Subcutaneous adipose tissue (tissue), 4 donors: ENCODE measurements around the gene RAD51B. TPM values are rescaled to one million over a fixed set of nuclear protein-coding genes. Genes with fewer than 3 reads are reported as not detected.

Experiments
- total RNA-seq, 4 donors: library from RNA; depleted of rRNA; stranded (reverse); fragments of >200 nt; gene quantifications; one replicate each; pipeline ENCODE4 v1.1.0, GENCODE V29; 2016
- TF ChIP-seq, protein P1 (sequence below): fragments of 450-650 bp; IDR thresholded peaks from one replicate; pipeline ENCODE4 v1.5.1; 2016; ENCODE audit warnings: low read depth, mild to moderate bottlenecking, control low read depth, antibody characterized with exemption, moderate library complexity

Gene RAD51B
- total RNA-seq, 4 donors from 2014 or later, result 9.7 to 24.1 (median 16.7) TPM

DNA sequence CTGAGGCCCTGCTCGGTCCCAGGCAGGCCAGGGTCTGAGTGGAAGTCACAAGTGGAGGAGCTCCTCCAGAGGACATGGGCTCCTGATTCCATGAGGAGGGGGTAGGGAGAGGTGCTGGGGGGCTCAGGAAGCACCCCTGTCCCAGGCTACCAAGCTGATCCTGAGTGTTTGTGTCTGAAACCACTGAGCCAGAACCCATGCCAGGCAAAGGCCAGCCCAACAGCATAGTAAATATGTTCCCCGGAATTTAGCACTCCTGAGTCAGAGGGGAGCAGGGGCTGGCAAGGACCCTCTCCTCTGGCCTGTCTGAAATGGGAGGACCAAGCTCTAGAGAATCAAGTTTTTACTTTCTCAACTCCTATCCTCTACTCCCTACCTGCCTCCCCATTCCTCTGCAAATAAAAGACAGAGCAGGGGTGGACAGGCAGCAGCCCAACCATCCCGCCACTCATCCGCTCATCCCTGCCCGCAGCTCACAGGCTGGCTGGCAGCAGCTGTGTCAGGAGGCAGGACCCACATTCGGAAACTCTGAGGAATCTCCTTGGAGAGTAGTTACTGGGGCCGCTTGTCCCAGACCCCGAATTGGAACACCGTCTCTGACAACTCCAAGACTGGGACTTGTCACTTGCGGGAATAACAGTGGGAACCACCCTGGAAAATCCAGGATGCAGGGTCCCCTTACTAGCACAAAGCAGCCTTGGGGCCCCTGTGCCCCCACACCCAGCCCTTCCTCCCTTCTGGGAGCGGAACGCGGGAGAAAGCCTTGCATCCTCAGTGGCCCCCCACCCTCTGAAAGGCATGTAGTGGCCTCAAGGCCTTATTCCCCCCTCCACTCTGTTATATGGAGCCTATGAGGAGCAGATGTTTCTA lies 870.7 kb downstream of the RAD51B start:
- TF ChIP-seq, protein P1, sequence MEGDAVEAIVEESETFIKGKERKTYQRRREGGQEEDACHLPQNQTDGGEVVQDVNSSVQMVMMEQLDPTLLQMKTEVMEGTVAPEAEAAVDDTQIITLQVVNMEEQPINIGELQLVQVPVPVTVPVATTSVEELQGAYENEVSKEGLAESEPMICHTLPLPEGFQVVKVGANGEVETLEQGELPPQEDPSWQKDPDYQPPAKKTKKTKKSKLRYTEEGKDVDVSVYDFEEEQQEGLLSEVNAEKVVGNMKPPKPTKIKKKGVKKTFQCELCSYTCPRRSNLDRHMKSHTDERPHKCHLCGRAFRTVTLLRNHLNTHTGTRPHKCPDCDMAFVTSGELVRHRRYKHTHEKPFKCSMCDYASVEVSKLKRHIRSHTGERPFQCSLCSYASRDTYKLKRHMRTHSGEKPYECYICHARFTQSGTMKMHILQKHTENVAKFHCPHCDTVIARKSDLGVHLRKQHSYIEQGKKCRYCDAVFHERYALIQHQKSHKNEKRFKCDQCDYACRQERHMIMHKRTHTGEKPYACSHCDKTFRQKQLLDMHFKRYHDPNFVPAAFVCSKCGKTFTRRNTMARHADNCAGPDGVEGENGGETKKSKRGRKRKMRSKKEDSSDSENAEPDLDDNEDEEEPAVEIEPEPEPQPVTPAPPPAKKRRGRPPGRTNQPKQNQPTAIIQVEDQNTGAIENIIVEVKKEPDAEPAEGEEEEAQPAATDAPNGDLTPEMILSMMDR, result no peak

- TF ChIP-seq, protein P1, result no peak
Measured at GRCh38 chr14:68691031-68691791, 871.6 kb downstream of the RAD51B start.

DNA sequence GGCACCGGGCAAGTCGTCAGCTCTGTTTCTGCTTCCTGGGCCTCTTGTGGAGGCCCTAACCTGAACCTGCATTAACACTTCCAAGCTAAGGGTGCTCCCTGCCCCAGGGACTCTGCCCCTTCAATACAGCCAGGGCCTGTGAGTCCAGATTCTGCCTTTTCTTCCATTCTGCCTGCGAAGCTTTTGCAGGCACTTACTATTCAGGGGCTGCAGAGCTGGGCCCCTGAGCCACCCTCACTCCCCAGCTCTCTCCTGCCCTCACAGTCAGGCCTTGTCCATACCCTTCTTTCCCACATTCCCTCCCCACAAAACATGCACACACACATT lies 872.2 kb downstream of the RAD51B start:
- TF ChIP-seq, protein P1, result no peak

- TF ChIP-seq, protein P1, result no peak
Measured at GRCh38 chr14:68692216-68692615, 872.6 kb downstream of the RAD51B start.

DNA sequence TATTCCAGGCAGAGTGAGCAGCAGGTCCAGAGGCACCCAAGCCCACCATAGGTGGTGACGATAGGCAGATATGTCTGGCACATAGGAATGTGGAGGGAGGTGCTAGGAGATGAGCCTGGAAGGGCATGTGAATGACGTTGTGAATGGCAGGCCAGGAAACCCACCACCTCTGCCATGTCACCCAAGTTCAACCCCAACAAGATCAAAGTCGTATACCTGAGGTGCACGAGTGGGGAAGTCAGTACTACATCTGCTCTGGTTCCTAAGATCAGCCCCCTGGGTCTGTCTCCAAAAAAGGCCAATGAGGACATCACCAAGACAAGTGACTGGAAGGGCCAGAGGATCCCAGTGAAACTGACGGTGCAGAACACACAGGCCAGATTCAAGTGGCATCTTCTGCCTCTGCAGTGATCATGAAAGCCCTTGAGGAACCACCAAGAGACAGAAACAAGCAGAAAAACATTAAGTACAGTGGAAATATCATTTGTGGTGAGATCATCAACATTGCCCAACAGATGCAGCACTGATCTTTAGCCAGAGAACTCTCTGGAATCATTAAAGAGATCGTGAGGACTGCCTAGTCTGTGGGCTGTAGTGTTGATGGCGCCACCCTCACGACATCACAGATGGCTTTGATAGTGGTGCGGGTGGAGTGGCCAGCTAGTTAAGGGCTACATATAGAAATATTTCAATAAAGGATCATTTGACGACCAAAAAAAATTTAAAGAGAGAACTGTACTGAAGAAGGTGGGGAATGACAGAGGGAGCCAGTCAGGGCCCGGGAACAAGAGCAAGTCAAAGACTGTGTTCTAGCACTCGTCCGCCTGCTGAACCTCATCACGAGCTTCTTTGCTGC lies 873.6 kb downstream of the RAD51B start:
- TF ChIP-seq, protein P1, result no peak

GRCh38 chr14:68693926-68694325 lies 874.3 kb downstream of the RAD51B start:
- TF ChIP-seq, protein P1, result no peak
